Lower leg skin (tissue), 4 donors: ENCODE measurements around the gene GFOD2. TPM values are rescaled to one million over a fixed set of nuclear protein-coding genes. Genes with fewer than 3 reads are reported as not detected.

Experiments
- DNase-seq, 2 donors: peaks; one replicate each; pipeline ENCODE4 v3.0.0-alpha.2; 2019; ENCODE audit warnings: low spot score in 2 of 2
- H3K4me3 ChIP-seq: fragments of 200-600 bp; sonication (generic); 2 replicates; pipeline ENCODE4 v1.5.1; 2017; ENCODE audit warnings: mild to moderate bottlenecking, low read depth; ENCODE audit not compliant: poor library complexity, severe bottlenecking
- POLR2A ChIP-seq, 2 donors: fragments of 450-650 bp; IDR thresholded peaks; one replicate each; pipeline ENCODE4 v1.6.1; 2016 to 2017; ENCODE audit warnings: antibody characterized with exemption in 2 of 2, mild to moderate bottlenecking in 1 of 2, moderate library complexity in 1 of 2
- WGBS, 2 donors: methylation state at CpG; one replicate each; pipeline ENCODE4 v1.1.5; 2018; 5-methylcytosine and 5-hydroxymethylcytosine counted together
- intact Hi-C: fragments of 100-400 bp; cut with DNase I; formaldehyde crosslinking; loops from one replicate; pipeline ENCODE4 v1.15.0; 2023; ENCODE audit warnings: low total_unique reads
- total RNA-seq, 4 donors: library from RNA; depleted of rRNA; stranded (reverse); fragments of >200 nt; gene quantifications; one replicate each; pipeline ENCODE4 v1.1.0, GENCODE V29; 2016
- TF ChIP-seq, protein P1 (sequence below), 3 donors: fragments of 450-650 bp; IDR thresholded peaks; one replicate each; pipeline ENCODE4 v1.5.1; 2016; ENCODE audit warnings: antibody characterized with exemption in 3 of 3, mild to moderate bottlenecking in 3 of 3, moderate library complexity in 2 of 3

The GFOD2 gene
- total RNA-seq, 4 donors from 2014 or later: 31.7 to 41.4 (median 33.5) TPM

DNA sequence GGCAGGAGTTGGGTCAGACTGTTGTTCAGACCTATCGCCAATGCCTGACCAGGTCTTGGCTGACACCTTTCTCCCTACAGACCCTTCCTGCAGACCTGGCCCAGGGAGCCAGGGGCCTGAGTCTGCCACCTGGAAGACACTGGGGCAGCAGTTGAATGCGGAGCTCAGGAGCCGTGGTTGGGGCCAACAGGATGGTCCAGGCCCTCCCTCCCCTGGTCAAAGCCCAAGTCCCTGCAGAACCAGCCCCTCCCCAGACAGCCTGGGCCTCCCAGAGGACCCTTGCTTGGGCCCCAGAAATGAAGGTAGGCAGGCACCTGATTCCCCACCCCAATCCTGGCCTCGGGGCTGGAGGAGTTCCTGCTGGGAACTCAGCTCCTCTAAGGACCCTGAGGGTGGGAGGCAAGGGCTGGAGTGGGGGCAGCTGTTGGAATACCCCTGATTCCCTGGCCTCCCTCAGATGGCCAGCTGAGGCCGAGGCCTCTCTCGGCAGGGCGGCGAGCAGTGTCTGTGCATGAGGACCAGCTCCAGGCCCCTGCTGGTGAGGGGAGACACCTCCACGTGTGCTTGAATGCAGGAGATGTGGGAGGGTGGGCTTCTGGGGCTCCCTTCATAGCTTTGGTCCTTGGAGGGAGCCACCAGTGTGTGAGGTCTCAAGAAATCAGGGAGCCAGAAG is 62.6 kb downstream of the GFOD2 start:
- intact Hi-C loops: no loop called here
- H3K4me3 ChIP-seq: no peak overlapping the region
- 82 to 84% methylated on average over 7 to 9 of the region's 9 CpGs for WGBS, 2 donors
- TF ChIP-seq, protein P1, sequence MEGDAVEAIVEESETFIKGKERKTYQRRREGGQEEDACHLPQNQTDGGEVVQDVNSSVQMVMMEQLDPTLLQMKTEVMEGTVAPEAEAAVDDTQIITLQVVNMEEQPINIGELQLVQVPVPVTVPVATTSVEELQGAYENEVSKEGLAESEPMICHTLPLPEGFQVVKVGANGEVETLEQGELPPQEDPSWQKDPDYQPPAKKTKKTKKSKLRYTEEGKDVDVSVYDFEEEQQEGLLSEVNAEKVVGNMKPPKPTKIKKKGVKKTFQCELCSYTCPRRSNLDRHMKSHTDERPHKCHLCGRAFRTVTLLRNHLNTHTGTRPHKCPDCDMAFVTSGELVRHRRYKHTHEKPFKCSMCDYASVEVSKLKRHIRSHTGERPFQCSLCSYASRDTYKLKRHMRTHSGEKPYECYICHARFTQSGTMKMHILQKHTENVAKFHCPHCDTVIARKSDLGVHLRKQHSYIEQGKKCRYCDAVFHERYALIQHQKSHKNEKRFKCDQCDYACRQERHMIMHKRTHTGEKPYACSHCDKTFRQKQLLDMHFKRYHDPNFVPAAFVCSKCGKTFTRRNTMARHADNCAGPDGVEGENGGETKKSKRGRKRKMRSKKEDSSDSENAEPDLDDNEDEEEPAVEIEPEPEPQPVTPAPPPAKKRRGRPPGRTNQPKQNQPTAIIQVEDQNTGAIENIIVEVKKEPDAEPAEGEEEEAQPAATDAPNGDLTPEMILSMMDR (IDR thresholded peaks at IDR 0.05): no peak
- no peak for TF ChIP-seq POLR2A (IDR thresholded peaks at IDR 0.05)
- no peak for DNase-seq

- no peak overlapping the region for H3K4me3 ChIP-seq
- no peak for TF ChIP-seq POLR2A (IDR thresholded peaks at IDR 0.05)
- TF ChIP-seq, protein P1 (IDR thresholded peaks at IDR 0.05): no peak
- no peak for DNase-seq
- WGBS, 2 donors: 68 to 76% methylated on average over 4 of the region's 4 CpGs
- intact Hi-C loops: no loop called here
Measured at GRCh38 chr16:67655363-67655762, 63.8 kb downstream of the GFOD2 start.

- no peak for TF ChIP-seq POLR2A (IDR thresholded peaks at IDR 0.05)
- TF ChIP-seq, protein P1 (IDR thresholded peaks at IDR 0.05): no peak
- 53 to 62% methylated on average over 27 to 30 of the region's 30 CpGs for WGBS, 2 donors
- intact Hi-C loops: no loop called here
- no peak overlapping the region for H3K4me3 ChIP-seq
- DNase-seq: no peak
Measured at GRCh38 chr16:67654403-67654911, 64.7 kb downstream of the GFOD2 start.

DNA sequence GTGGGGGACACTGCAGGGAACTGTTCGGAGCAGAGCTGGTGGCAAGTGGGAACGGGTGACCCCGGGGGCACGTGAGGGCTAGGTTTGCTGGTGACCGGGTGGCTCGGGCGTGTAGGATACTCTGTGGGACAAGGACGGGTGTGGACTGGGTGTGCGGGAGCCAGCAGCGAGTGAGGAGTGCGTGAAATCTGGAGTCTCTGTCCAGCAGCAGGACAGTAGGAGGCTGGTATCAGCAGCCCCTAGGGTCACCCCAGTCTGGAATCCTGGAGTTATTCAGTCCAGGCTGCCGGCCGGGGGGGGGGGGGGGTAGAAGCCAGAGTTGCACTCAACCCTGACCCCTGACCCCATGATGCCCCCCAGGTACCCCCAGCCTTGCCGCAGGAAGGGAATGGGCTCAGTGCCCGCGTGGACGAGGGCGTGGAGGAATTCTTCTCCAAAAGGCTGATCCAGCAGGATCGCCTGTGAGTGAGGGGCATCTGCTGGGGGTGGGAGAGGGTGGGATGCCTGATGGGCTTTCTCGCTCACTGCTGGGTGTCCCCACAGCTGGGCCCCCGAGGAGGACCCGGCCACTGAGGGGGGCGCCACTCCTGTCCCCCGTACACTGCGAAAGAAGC is 65.2 kb downstream of the GFOD2 start:
- DNase-seq: no peak
- H3K4me3 ChIP-seq: no peak overlapping the region
- intact Hi-C loops: no loop called here
- TF ChIP-seq, protein P1 (IDR thresholded peaks at IDR 0.05): no peak
- no peak for TF ChIP-seq POLR2A (IDR thresholded peaks at IDR 0.05)
- WGBS, 2 donors: 21 to 37% methylated on average over 19 to 24 of the region's 25 CpGs

DNA sequence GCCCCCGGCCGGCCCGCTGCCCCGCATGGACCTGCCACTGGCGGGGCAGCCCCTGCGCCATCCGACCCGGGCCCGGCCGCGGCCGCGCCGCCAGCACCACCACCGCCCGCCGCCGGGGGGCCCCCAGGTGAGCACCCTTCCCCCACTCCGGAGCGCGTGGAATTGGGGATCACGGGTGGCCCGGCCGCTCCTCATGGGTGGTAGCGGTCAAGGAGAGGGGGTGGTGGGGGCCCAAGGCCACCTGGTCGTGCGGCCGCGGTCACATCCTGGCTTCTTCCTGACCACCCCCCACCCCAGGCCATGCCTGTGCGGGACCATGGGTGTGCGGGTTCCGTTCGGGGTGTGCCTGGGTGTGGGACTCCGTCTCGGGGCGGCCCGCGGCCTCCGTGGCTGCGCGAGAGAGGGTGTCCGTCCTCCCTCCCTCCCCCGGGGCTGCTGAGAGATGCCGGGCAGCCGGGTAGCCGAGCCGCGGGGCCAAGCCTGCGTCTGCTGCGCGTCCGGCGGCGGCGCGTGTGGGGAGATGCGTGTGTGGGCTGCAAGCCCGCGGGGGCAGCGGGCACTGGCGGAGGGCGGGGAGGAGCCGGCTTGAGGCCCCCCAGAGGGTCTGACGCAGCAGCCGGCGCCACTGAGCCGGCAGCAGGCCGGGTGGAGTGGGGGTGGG is 65.9 kb downstream of the GFOD2 start:
- TF ChIP-seq, protein P1 (IDR thresholded peaks at IDR 0.05): no peak
- no peak for TF ChIP-seq POLR2A (IDR thresholded peaks at IDR 0.05)
- intact Hi-C loops: no loop called here
- no peak overlapping the region for H3K4me3 ChIP-seq
- no peak for DNase-seq
- 21 to 29% methylated on average over 21 to 22 of the region's 68 CpGs for WGBS, 2 donors
